MV-4-11 (cell line): ENCODE results near the gene CNIH2.
"Not testable (repeated sequence)": the region's sequence is repeated elsewhere in the genome, so short reads cannot be mapped to it uniquely, and the experiment has no call there.

Source experiments
- DNase-seq: peaks from one replicate; lab custom pipeline; 2025; lab: John Stamatoyannopoulos, UW

Gene CNIH2

DNA sequence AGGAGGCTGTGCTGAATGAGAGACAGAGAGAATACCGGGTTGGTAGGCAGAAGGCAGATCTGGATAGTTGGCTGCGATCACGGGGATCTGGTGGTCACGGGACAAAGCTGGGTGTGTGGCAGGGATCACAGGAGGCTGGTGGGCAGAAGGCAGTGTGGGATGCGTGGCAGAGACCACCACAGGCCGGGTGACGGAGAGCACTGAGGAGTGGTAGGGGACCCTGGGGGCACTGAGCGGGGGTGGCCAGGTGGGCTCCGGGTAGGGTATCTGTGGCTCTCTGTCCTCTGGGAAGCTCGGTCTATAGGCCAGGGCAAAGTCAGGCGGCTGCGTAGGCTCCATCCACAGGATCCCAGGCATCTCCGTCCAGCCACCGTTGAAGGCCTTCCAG, 37.5 kb downstream of the CNIH2 start:
- DNase-seq = no peak

DNA sequence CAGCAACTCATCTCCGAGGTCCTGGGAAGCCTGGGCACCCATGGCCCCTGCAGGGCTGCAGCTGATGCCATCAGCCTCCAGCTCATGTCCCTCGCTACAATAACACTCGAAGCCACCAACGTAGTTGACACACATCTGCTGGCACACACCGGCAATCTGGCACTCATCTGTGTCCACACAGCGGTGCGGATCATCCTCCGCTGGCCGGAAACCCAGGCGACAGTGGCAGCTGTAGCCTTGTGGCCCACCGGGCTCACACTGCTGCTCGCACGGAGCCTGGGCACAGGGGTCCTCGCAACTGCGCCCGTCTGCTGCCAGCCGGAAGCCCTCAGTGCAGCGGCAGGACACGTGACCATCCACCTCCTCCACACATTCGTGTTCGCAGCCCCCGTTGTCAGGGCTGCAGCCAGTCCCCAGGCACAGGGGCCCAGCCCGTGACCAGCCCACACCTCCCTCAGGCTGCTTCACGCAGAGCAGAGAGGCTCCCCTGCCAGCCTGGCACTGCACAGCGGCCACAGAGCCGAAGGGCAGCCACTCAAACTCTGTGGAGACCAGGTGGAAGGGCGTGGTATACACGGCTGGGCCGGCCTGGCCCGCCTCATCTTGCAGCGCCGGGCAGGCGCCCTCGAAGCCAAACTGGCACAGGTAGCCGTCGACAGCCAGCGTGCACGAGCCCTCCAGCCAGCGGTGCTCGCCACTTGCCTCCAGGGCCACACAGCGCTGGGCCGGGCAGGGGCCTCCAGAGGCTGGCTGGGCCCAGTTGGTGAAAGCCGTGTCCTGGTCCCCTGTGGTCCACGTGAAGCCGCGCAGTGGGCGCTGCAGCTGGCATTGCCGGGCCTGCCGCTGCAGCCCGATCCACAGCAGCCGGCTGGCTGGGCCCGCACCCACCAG, 38.2 kb downstream of the CNIH2 start:
- DNase-seq = no peak

DNA sequence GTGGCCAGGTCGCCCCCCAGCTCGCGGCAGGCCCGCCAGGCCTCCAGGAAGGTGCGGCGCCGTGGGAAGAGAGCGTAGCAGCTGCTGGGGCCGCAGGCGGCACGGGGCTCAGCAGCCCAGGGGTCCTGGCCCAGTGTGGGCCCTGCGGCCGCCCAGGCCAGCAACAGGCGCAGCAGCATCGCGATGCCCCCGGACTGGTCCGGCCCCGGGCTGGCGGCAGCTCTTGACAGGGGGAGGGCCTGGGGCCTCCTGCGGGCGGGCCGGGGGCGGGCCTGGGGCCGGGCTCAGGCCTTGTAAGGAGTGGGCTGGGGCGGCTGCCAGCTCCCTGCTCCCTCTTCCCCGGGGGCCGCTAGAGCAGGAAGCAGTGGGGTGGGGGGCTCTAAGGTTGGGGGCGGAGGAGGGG, 38.9 kb downstream of the CNIH2 start, which contains the start of gene CD248:
TSS of gene CD248 (minus strand) at position 196 of the 403 bp plus-strand sequence. CDS start at position 179, 17 bp downstream.
- DNase-seq = no peak

DNA sequence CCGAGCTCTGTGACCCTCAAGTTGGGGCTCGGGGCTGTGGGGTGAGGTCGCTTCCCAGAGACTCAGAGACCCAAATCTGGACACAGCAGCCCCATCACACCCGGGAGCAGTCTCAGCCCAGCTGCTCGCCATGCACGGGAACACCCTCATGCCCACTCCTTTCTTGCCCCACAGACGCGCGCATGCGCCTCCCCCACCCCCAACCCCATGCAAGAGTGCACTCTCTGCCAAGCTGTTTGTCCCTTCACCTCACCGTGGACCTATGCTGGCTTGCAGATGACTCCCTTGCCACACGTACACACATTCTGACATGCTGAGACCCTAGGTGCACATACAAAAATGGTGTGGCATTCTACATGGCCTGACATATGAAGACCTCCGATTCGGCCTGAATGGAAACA, 39.3 kb downstream of the CNIH2 start:
- DNase-seq = no peak

DNA sequence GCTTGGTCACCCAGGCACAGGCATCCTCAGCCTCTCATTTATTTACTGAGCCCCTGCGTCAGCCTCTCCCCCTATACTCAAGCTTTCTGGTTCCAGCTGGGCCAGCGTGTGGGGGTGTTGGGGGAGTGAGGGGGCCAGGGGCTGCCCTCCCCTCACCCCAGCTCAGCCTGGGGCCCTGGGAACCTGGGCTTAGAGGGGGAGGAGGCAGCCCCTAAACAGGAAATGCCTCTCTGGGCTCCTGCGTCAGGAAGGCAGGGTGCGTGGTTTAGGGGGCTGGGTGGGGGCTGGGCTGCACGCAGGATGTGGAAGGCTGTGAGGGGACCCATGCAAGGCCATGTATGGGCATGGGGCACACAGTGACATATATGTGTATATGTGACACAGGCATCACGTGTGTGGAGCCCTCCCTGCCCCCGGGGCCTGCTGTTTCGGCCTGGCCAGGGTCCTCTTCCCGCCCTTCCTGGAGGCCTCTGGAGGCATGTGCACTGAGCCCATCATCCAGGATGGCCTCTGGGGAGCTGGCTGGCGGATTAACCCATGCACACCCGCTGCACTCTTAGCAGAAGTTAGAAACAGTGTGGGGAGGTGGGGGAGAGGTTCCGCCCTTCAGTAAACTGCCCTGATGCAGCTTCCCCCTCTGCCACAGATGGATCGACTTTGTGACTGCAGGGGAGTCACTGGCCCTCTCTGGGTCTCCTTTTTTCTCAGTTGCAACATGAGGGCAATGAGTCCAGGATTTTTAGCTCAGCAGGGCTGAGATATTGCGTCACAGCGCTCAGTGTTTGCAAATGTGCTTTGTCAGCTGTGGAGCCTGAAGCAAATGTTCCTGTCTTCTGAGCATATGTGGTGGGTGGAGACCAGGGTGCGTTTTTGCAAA, 40.0 kb downstream of the CNIH2 start:
- peak; percentile 97 for DNase-seq

DNA sequence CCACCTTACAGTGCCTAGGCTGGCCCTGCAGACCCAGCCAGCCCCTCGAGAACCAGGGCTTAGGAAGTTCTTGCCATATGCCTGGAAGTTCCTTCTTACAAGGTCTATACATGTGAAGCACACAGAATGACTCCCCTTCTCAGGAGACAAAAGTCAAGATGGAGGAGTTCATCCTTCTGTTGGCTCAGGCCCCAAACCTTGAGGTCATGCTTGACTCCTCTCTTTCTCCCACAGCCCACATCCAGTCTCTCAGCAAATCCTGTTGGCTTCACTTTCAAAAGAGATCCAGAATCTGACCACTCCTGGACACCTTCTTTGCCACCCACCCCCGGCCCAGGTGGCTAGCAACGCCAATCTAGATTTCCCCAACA, 40.6 kb downstream of the CNIH2 start:
- no peak for DNase-seq

DNA sequence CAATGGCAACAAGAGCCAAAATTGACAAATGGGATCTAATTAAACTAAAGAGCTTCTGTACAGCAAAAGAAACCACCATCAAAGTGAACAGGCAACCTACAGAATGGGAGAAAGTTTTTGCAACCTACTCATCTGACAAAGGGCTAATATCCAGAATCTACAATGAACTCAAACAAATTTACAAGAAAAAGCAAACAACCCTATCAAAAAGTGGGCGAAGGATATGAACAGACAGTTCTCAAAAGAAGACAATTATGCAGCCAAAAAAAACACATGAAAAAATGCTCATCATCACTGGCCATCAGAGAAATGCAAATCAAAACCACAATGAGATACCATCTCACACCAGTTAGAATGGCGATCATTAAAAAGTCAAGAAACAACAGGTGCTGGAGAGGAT, 42.3 kb downstream of the CNIH2 start:
- DNase-seq = not testable (repeated sequence)

DNA sequence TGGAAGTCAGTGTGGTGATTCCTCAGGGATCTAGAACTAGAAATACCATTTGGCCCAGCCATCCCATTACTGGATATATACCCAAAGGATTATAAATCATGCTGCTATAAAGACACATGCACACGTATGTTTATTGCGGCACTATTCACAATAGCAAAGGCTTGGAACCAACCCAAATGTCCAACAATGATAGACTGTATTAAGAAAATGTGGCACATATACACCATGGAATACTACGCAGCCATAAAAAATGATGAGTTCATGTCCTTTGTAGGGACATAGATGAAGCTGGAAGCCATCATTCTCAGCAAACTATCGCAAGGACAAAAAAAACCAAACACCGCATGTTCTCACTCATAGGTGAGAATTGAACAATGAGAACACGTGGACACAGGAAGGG, 42.8 kb downstream of the CNIH2 start:
- DNase-seq = not testable (repeated sequence)

DNA sequence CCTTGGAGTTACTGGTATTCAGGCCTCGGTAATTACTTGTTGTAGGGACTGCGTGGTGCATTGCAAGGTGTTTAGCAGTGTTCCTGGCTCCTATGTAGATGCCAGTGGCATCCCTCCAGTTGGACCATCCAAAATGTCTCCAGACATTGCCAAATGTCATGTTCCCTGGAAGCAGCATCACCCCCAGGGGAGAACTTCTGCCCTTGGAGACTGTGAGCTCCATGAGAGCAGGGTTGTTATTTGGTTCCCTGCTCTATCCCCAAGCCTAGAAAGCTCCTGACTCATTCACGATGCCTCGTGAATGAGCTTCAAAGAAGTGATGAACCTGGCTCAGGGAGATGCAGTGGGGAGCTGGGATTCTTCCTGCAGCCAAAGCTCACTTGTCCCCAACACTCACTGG, 43.6 kb downstream of the CNIH2 start:
- no peak for DNase-seq

DNA sequence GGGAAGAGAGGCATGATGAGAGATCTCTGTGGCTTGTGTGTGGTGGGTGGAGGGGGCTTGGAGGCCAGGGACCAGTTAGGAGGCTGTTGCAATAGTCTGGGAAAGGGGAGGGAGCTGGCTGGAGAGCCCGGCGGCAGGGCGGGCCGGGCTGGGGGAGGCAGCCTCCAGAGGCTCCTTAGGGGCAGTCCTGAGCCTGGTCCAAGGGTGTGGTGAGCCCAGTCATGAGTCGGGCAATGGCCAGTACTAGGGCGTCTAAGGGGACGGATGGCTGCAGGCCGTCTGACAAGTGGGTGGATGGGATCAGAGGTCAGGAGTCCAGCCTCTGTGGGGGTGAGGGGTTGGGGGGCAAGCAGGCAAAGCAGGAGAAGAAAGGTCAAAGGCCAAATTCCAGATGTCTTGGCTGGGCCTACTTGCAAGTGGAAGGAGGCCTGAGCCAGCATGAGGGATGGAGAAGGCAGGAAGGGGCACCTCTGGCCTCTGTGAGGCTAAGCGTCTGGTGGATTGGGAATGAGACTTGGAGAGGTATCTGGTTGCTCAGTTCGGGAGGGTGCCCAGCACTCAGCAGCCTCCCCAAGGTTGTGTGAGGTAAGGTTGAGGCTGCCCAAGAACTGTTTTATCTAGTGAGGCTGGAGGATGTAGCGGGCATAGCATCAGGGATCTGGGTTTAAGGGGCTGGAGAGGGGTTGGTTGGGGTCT, 44.9 kb downstream of the CNIH2 start:
- no peak for DNase-seq

DNA sequence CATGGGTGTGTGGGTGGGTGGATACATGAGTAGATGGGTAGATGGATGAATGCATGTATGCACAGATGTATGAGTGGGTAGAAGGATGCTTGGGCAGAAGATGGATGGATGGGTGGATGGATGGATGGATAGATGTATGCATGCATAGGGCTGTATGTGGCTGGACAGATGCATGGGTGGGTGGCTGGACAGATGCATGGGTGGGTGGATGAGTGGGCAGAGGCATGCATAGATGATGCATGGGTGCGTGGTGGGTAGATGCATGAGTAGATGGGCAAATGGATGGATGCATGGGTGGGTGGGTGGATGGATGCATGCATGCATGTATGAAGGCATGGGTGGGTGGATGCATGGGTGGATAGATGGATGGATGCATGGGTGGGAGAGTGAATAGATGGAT, 45.7 kb downstream of the CNIH2 start:
- DNase-seq = no peak

DNA sequence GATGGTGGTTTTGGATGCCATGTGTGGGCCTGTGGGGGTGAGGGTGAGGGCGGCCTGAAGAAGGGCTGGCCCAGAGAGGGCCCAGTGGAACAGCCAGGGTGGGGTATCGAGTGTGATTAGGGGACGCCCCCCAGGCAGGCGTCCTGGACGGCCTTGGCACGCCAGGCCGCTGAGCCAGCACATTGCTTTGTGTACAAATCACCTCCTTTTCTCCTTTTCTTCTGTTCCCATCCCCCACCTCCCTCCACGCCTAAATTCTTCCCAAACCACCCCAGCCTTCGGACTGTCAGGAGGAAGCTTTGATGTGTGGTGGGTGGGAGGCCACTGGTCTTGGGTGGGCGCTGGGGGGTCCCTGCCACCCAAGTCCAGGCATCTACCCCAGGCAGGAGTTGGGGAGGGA, 46.7 kb downstream of the CNIH2 start:
- DNase-seq = no peak

DNA sequence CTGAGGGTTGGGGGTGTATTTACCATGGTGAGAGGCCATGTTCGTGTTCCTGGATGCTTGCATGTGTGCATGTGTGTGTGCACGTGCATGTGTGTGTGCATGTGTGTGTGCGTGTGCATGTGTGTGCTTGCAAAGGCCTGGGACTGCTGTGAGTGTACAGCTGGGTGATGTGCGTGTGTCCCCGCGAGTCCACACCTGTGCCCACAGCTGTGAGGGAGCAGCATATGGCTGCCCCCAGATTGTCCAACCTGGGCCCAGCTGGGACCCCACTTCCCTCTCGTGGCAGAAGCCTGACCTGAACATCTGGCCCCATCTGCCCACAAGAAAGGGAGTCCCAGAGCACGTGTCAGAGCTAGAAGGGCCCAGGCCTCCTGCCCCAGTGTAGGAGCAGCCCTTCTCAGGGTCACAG, 47.3 kb downstream of the CNIH2 start:
- peak; percentile 54 for DNase-seq

DNA sequence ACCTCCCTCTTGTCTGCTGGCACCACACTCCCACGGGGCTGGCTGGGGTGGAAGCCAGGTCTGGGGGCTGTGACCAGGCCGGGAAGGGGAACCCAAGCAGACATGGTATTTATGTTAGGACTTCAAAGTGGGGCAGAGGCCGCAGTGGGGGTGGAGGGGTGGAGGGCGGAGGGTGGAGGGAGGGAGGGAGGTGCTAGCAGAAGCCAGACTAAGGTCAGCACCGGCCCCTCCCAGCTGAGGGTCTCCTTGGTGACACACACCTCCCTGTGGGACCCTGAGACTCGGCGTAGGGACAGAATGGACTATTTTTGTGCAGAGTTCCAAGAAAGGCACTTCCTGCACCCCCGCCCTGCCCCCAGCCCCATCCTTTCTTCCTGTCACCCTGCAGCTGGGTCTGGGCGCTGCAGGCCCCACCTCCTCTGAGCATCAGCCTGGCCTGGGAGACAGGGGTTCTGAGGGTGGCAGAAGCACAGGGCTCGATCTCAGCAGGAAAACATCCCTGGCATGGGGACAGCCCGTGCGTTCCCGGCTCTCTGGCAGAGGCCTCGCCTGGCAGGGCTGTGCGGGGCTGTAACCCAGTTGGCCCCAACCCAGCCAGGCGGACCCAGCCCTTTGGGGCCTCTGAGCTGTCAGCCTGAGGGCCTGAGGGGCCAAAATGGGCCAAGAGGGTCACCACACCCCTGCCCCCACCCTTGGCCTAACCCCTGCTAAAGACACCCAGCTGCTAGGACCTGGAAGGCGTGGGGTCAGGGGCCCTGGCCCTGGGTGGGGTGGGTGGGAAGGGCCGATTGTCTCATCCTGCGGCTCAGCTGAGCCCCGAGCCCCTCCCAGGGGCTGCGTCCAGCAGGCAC, 48.5 kb downstream of the CNIH2 start:
- no peak for DNase-seq

DNA sequence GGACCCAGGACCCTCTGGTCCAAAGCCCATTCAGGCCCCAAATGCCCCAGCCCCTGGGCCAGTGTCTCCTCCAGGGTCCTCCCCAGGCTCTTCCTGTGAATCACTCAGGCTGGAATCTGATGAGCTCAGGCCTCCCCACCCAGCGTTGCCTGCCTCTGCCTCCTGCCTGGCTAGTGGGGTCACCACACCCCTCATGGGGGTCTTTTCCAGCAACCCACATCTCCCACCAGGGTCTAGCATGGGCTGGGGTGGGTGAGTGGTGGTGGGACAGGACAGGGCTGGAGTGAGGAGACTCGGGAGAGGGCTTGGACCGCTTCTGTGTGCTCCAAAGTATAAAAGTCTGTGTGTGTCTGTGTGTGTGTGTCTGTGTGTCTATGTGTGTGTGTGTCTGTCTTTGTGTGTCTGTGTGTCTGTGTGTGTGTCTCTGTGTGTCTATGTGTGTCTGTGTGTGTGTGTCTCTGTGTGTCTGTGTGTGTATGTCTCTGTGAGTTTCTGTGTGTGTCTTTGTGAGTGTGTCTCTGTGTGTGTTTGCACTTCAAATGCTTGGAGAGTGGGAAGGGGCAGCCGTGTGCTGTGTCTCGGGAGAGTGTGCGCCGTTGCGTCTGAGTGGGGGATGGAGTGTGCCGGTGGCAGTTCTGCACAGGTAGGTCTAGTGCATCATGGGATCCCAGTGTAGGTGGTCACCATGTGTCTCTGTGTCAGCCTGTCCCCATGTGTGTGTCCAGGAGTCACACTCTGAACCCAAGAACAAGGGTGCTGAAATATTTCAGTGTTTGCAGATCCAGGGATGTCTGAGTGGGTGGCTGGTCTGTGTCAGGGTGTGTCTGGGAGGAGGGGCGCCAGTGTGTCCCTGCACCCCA, 49.4 kb downstream of the CNIH2 start:
- DNase-seq = no peak

DNA sequence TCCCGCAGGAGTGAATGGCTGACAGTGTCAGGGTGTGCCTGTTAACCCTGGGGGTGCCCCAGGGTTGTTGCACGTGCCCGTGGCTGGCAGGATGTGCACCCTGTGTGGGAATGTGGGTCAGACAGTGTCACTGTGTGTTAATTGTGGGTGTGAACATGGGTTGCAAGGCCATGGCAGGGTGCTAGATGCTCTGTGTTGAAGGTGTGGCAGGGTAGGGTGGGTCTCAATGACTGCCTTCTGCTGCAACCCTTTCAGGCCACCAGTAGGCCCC, 50.0 kb downstream of the CNIH2 start:
- no peak for DNase-seq

DNA sequence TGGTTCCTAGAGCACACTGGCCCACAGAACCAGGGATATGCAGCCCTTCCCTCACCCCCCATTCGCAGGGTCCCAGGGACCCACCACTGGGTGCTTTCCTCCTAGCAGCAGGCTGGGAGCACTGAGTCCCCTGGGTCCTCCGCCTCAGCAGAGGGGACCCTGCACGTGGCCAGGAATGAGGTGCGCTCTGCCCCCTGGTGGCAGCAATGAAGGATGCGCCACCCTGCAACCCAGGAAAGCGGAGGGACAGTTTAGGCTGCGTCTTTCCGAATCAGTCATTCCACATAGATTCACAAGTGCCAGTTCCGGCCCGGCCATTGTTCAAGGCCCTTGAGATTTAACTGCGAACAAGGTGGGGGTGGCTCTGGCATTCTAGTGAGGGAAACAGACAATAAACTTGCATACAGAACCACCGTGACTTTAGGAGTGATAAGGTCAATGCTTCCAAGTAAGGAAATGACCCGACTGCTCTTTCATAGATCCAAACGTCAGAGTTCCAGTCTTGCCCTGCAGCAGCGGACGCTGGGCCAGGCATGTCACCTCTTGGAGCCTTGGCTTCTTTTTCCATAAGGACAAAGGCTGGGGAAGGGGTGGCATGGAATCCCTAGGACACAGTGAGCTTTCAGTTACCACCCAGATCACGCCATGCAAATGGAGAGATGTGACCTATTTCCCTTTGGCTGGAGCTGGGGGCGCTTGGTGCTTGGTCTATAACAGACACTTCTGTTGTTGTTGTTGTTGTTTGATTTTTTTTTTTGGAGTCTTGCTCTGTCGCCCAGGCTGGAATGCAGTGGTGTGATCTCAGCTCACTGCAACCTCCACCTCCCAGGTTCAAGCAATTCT, 50.5 kb downstream of the CNIH2 start:
- DNase-seq = peak; percentile 75

DNA sequence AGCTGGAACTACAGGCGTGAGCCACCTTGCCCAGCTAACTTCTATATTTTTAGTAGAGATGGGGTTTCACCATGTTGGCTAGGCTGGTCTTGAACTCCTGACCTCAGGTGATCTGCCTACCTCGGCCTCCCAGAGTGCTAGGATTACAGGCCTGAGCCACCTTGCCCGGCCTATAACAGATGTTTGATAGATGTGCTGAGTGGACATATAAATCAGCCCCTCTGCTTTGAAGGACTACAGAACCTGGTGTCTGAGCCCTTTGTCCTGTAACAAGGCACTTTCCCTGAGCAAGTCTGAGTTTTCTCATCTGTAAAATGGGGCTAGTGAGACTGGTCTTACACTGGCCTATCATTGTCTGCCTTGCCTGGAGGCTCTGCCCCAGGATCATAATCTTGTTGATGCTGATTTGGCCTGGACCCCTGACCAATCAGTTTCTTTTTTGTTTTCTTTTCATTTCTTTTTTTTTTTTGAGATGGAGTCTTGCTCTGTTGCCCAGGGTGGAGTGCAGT, 51.2 kb downstream of the CNIH2 start:
- DNase-seq = no peak

DNA sequence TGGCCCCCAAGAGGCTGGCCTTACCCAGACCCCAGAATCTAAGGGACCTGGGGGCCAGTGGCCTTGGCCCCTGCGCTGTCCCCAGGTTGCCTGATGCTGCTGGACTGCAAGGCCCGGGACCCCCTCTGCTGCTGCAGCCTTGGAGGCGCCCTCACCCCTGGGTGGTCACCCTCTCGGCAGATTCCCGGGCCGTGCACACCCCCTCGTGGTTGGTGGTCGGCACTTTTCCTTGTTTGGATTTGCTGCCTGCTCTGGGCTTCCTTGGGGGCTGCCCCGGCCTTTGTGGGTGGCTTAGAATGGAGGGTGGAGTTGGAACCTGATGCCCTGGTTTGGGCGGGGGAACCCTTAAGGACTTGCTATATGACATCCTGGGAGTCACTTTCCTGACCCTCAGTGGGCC, 53.0 kb downstream of the CNIH2 start:
- no peak for DNase-seq
